GM18909 (cell line): Measurements from ENCODE around the gene RASAL2.
"Not testable (repeated sequence)": the region's sequence is repeated elsewhere in the genome, so short reads cannot be mapped to it uniquely, and the experiment has no call there.

Experiments used
- ATAC-seq: cut with Tn5 transposase; IDR thresholded peaks from one replicate; pipeline ENCODE4 v1.9.1; 2021; ENCODE audit warnings: mild to moderate bottlenecking; ENCODE audit not compliant: unreplicated experiment, poor library complexity

Gene RASAL2

GRCh38 chr1:178328728-178329127 lies 234.8 kb downstream of the RASAL2 start:
- no peak for ATAC-seq

- ATAC-seq: no peak
These were observed 236.2 kb downstream of the RASAL2 start for GRCh38 chr1:178330153-178330552.

- no peak for ATAC-seq
These were observed 237.1 kb downstream of the RASAL2 start for GRCh38 chr1:178330848-178331497.

GRCh38 chr1:178335426-178335825 lies 241.5 kb downstream of the RASAL2 start:
- no peak for ATAC-seq

GRCh38 chr1:178337091-178337706 lies 243.3 kb downstream of the RASAL2 start:
- no peak for ATAC-seq

GRCh38 chr1:178339834-178340233 lies 245.9 kb downstream of the RASAL2 start:
- no peak for ATAC-seq

GRCh38 chr1:178341261-178341956 lies 247.5 kb downstream of the RASAL2 start:
- no peak for ATAC-seq

- no peak for ATAC-seq
These were observed 248.8 kb downstream of the RASAL2 start for GRCh38 chr1:178342745-178343144.

- peak; percentile 68 for ATAC-seq
These were observed 250.7 kb downstream of the RASAL2 start for GRCh38 chr1:178344513-178345091.

GRCh38 chr1:178345238-178345637 lies 251.3 kb downstream of the RASAL2 start:
- ATAC-seq: no peak

- no peak for ATAC-seq
These were observed 251.9 kb downstream of the RASAL2 start for GRCh38 chr1:178345807-178346206.

GRCh38 chr1:178349801-178350200 lies 255.9 kb downstream of the RASAL2 start:
- no peak for ATAC-seq

- not testable (repeated sequence) for ATAC-seq
These were observed 258.0 kb downstream of the RASAL2 start for GRCh38 chr1:178351911-178352310.

- no peak for ATAC-seq
These were observed 259.0 kb downstream of the RASAL2 start for GRCh38 chr1:178352790-178353416.

- ATAC-seq: no peak
These were observed 259.6 kb downstream of the RASAL2 start for GRCh38 chr1:178353524-178353923.

GRCh38 chr1:178354816-178355215 lies 260.9 kb downstream of the RASAL2 start:
- ATAC-seq: no peak

- no peak for ATAC-seq
These were observed 262.4 kb downstream of the RASAL2 start for GRCh38 chr1:178356299-178356698.

GRCh38 chr1:178358456-178358855 lies 264.6 kb downstream of the RASAL2 start:
- no peak for ATAC-seq

GRCh38 chr1:178360421-178360820 lies 266.5 kb downstream of the RASAL2 start:
- no peak for ATAC-seq

GRCh38 chr1:178361847-178362246 lies 267.9 kb downstream of the RASAL2 start:
- ATAC-seq: peak; percentile 43

- ATAC-seq: no peak
These were observed 268.8 kb downstream of the RASAL2 start for GRCh38 chr1:178362747-178363146.
